LNCaP clone FGC (cell line): ENCODE results near the gene FHIT.
"Not testable (repeated sequence)": the region's sequence is repeated elsewhere in the genome, so short reads cannot be mapped to it uniquely, and the experiment has no call there.

ENCODE experiments used
- DNase-seq: peaks from one replicate; pipeline ENCODE4 v3.0.0-alpha.2; 2011; ENCODE audit warnings: low read depth
- H3K4me3 ChIP-seq: 2 replicates; pipeline ENCODE4 v1.5.1; 2011; ENCODE audit warnings: mild to moderate bottlenecking, low read depth, low read length, control low read depth
- TF ChIP-seq, protein P1 (sequence below): IDR thresholded peaks from 2 replicates; pipeline ENCODE4 v1.5.1; 2012; ENCODE audit warnings: mild to moderate bottlenecking; ENCODE audit not compliant: control insufficient read depth, insufficient read depth; ENCODE audit errors: extremely low read depth

FHIT gene

DNA sequence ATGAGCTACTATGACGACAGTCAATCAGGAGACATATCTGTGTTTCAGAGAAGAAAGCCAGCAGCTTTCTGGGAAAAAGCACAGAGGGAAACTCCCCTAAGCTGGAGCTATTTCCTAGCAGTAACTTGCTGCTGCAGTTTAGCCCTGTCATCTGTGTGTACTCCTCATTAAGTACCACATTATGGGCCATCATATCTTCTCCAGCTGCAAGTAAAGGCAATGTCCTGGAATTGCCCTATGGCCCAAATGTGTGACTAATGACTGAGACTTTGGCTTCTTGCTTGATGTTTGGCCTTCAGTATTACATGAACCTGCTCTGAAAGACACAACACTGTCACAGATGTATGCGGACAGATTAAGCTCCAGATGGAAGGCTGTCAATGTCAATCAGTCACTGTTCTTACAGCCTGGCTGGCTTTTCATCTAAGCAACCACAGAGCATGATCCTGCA is 190.8 kb downstream of the FHIT start:
- TF ChIP-seq, protein P1, sequence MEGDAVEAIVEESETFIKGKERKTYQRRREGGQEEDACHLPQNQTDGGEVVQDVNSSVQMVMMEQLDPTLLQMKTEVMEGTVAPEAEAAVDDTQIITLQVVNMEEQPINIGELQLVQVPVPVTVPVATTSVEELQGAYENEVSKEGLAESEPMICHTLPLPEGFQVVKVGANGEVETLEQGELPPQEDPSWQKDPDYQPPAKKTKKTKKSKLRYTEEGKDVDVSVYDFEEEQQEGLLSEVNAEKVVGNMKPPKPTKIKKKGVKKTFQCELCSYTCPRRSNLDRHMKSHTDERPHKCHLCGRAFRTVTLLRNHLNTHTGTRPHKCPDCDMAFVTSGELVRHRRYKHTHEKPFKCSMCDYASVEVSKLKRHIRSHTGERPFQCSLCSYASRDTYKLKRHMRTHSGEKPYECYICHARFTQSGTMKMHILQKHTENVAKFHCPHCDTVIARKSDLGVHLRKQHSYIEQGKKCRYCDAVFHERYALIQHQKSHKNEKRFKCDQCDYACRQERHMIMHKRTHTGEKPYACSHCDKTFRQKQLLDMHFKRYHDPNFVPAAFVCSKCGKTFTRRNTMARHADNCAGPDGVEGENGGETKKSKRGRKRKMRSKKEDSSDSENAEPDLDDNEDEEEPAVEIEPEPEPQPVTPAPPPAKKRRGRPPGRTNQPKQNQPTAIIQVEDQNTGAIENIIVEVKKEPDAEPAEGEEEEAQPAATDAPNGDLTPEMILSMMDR, result no peak
- no peak overlapping the region for H3K4me3 ChIP-seq
- DNase-seq, result no peak

DNA sequence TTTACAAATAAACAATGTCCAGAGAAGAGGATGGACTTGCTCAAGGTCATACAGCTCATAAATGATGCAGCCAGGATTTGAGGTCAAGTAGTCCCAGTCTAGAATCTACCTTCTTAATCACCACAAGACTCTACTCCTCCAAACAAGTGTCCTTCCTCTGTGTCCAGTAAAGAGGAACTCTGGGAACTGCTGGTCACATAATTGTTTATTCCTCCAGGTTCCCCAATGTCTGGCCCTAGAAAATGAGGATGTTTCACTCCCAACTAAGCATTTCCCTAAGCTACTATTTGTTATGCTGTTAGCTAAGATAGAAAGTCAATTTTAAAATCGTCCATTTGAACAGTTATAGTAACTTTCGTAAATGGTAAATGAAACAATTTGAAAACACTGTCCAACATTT is 192.4 kb downstream of the FHIT start:
- DNase-seq, result no peak
- TF ChIP-seq, protein P1, result no peak
- no peak overlapping the region for H3K4me3 ChIP-seq

DNA sequence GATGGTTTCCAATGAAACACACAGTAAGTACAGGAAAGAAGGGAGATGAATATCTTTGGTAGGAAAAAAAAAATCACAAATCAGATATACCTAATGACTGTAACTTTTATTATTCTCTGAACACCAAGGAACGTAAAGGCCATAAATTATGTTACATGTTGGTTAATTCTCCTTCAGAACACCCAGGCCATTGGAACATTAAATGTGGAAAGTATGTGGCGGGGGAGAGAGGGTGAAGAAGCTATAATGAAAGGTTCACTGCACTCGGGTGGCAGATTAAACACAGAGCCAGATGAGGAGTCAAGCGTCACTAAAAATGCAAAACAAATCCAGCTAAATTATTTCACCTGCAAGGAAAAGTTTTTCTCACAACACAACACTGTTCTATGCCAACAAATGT is 193.8 kb downstream of the FHIT start:
- TF ChIP-seq, protein P1, result no peak
- H3K4me3 ChIP-seq, result no peak overlapping the region
- DNase-seq, result no peak

DNA sequence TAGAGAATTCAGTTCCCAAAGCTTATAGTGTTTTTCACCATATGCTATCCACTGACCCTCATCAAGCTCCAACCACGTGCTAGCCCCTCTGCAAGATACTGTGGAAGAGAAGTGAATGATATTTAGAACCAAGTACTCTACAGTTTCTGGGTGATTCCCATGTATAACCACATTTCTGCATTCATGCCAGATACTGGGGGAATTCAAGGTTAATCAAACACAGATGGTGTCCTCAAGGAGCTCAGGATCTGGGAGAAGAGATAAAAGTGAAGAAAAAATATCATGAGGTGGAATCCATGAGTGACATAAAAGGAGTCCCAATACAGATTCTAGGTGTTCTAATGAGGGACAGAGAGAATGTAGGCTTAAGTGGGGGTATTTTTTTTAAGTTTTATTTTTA is 195.8 kb downstream of the FHIT start:
- TF ChIP-seq, protein P1, result no peak
- DNase-seq, result no peak
- H3K4me3 ChIP-seq, result no peak overlapping the region

DNA sequence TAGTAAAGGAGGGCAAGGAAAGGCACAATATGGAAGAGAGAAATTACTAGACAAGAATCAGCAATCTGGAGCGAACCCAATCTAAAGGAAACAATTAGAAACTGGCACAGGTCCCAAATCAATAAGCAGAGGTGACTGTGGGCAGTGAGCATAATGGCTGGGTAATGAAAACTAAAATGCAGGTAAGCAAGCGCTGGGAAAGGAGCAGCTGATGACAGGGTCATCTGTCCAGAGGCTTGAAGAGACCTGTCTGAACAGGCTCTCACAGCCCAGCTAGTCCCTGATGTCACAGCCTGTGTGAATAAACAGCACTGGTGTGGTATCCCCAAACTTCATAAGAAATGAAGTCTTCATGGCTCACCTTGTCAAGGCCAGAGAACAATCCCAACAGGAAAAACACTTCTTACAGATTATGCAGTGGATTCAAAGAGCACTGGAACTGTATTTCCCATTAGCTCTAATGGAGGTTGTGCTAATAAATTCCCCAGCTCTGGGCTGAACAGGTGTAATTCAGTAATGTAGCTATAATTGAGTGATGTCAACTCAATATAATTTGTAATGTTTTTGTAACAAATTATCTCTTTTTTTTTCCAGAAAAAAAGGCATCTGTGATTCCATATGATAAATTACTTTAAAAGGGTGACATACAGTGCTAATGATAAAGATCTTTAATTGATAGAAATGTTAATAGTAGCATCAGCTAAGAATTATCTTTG is 197.3 kb downstream of the FHIT start:
- no peak overlapping the region for H3K4me3 ChIP-seq
- TF ChIP-seq, protein P1, result no peak
- no peak for DNase-seq

DNA sequence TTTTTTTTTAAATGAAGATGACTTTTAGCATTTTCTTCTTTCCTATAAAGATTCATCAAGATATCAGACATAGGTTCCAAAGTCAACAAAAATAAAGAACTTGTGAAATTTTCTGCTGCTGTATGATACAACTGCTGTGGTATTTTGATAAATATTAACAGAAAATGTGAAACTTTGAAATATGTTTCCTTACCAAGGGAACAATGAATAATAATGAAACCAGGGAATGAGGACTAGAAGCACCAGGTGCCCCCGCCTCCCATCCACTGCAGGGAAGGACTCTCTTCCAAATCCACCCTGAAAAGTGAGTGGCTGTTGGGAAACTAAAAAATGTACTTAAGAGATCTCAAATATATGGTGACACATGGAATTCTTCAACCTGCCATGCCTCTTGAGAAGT is 198.4 kb downstream of the FHIT start:
- no peak overlapping the region for H3K4me3 ChIP-seq
- DNase-seq, result no peak
- TF ChIP-seq, protein P1, result no peak

DNA sequence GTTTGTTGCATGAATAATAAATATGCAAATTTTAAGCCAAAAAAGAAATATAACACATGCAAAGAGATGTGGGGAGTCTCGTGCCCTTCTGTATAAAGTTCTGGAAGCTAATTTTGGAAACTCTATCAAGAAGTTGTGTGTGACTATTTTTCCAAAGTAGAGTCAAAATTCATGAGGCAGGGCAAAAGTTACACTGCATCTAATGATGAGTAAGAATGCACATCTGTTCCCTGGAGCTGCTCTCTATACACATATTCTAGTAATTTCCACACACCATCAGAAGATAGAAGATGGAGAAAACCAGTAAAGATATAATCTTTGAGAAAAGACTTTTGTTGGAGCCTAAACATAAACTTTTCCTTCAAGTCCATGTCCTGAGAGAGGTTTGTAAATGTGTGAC is 199.6 kb downstream of the FHIT start:
- TF ChIP-seq, protein P1, result no peak
- no peak for DNase-seq
- H3K4me3 ChIP-seq, result no peak overlapping the region

DNA sequence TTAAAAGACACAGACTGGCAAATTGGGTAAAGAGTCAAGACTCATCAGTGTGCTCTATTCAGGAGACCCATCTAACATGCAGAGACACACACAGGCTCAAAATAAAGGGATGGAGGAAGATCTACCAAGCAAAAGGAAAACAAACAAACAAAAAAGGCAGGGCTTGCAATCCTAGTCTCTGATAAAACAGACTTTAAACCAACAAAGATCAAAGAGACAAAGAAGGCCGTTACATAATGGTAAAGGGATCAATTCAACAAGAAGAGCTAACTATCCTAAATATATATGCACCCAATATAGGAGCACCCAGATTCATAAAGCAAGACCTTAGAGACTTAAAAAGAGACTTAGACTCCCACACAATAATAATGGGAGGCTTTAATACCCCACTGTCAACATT is 206.1 kb downstream of the FHIT start:
- not testable (repeated sequence) for DNase-seq, H3K4me3 ChIP-seq
